Bronchus fibroblast of lung (primary cell): ENCODE results near the gene HSPB7. TPM values are rescaled to one million over a fixed set of nuclear protein-coding genes. Genes with fewer than 3 reads are reported as not detected.

Experiments used
- total RNA-seq: library from RNA; depleted of rRNA; stranded (reverse); fragments of >200 nt; gene quantifications from 2 replicates; pipeline ENCODE4 v1.2.3, GENCODE V29; 2015

HSPB7 gene
- 0.84 and 0.89 TPM in 2 replicates for total RNA-seq

DNA sequence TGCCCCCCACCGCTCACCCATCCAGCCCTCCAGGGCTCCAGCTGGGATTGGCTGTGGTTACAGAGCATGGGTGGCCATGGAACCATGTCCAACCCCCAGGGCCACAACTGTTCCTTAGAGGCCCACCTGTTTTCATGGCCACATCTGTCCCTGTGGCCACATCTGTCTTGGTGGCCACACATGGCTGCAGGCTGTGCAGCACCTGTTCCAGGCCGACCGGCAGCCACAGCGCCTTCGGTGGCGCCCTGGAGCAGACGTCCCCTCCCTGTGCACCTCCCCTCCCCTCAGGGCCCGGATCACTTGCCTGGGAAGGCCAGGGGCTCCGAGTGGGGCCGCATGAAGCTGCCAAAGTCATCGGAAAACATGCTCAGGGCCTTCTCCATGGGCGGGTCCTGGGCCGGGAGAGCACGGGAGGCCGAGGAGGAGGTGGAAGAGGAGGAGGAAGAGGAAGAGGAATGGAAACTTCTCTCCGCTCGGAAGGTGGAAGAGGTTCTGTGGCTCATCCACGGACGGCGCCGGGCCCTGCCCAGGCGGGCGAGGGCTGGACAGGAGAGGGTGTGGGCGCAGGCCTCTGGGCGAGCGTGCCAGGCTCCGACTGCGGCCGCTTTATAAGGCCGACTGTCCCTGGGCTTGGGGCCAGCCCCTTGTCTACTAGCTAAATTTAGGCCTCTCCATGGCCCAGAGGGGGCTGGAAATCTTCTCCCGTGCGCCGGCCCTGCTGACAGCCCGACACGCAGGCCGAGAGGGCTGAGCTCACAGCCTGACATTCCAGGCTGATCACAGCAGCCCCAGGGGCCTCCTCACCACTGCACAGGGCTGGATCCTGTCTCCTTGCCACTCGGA lies at the start of gene HSPB7:
Gene HSPB7, minus strand, starts transcription at position 583 of the 843 bp plus-strand sequence. Its CDS starts 80 bp downstream, at position 503.

DNA sequence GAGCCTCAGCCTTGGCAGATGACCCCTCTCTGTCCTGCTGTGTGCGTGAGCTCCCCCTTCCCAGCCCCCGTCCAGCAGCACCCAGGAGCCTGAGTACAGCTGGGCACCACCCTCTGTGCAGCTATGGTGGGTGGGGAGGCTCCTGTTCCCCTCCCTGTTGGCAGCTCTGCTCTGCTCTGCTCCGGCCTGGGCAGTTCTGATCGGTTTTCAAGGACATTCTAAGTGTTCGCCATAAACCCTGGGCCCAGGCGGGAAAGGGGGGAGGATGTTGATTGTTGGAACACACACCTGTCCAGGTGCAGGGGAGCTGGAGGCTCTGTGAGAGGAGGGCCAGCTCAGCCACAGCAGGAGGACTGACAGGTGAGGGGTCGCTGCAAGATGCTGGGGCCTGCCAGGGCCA lies 25.7 kb upstream of the HSPB7 start, which contains the start of gene CLCNKB:
Gene CLCNKB, plus strand, starts transcription at position 262 of the 400 bp plus-strand sequence. CDS start 711 bp downstream, outside the sequence.

DNA sequence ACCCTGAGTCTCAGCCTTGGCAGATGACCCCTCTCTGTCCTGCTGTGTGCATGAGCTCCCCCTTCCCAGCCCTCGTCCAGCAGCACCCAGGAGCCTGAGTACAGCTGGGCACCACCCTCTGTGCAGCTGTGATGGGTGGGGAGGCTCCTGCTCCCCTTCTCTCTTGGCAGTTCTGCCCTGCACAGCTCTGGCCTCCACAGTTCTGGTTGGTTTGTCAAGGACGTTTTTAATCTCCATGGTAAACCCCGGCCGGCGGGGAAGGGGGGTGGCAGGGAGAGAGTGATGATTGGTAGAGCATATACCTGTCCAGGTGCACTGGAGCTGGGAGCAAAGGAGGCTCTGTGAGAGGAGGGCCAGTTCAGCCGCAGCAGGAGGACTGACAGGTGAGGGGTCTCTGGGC lies 3.8 kb upstream of the HSPB7 start, which contains the start of gene CLCNKA:
Gene CLCNKA, plus strand, starts transcription at position 356 of the 400 bp plus-strand sequence. CDS start 584 bp downstream, outside the sequence.

DNA sequence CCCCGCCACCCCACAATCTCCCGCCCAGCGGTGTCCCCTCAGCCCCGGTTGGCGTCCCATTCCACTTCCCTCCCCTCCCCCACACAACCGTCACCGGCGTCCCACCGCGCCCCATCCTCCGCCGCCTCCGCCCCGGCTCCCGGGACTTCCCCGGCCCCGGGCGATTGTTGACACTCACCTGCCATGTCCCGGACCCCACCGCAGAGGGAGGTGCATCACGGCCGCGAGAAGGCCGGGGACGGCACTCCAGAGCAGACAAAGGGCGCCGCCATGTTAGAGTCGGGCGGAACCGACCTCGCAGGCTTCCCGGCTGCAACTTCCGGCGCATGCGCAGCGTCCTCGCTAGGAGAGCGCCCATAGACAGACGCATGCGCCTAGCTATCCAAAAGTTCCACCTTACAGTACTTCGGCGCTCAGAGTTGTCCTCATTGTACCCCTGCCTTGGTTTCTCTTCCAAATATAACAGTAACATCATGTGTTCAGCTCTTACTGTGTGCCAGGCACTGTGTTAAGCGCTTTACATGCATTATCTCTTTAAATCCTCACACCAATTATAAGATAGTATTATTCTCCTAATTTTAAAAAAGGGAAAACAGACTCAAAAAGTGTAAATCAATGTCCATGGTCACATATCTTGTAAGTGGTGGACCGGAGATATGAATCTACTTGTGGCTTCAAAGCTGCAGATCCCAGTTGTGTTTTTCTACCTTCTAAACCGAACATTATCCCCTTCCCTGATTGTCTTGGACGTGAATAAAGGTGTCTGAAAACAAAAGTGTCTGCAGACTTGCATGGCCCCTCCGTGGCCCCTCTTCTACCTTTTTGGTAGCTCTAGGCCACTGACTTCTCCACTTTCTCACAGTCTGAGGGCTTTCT lies 41.8 kb downstream of the HSPB7 start, which contains the start of gene ZBTB17:
Gene ZBTB17, minus strand, starts transcription at position 297 of the 876 bp plus-strand sequence. CDS start 27,606 bp downstream, outside the sequence.

Other genes with a start within 250 kb of the HSPB7 start
- gene UQCRHL, start 210.4 kb downstream of the HSPB7 start, total RNA-seq, result 0.89 and 1.2 TPM in 2 replicates
- gene SPEN, start 170.3 kb downstream of the HSPB7 start, total RNA-seq, result 4.5 and 4.7 TPM in 2 replicates
- 21.9 and 22.9 TPM in 2 replicates for gene ZBTB17, start 41.9 kb downstream of the HSPB7 start, total RNA-seq
- gene SRARP, start 13.8 kb downstream of the HSPB7 start, total RNA-seq, result not detected in 2 replicates
- not detected in 2 replicates for gene CLCNKA, start 4.0 kb upstream of the HSPB7 start, total RNA-seq
- under 0.01 TPM in 1 of 2 replicates, not detected in the other for gene CLCNKB, start 25.7 kb upstream of the HSPB7 start, total RNA-seq
- gene FAM131C, start 55.6 kb upstream of the HSPB7 start, total RNA-seq, result 0.17 and 0.45 TPM in 2 replicates
- gene EPHA2, start 138.0 kb upstream of the HSPB7 start, total RNA-seq, result 27.9 and 29.8 TPM in 2 replicates
- gene ARHGEF19, start 194.6 kb upstream of the HSPB7 start, total RNA-seq, result 11.6 and 11.9 TPM in 2 replicates
- 16.6 and 31.6 TPM in 2 replicates for gene CPLANE2, start 219.1 kb upstream of the HSPB7 start, total RNA-seq